HG02852 (cell line): Measurements from ENCODE around the gene OLA1.
A peak's percentile ranks its signal among the peaks of the same experiment; 100 is the strongest.

Experiments used
- ATAC-seq: cut with Tn5 transposase; IDR thresholded peaks from one replicate; pipeline ENCODE4 v1.9.1; 2021; ENCODE audit warnings: mild to moderate bottlenecking, moderate library complexity; ENCODE audit not compliant: unreplicated experiment

The OLA1 gene

DNA sequence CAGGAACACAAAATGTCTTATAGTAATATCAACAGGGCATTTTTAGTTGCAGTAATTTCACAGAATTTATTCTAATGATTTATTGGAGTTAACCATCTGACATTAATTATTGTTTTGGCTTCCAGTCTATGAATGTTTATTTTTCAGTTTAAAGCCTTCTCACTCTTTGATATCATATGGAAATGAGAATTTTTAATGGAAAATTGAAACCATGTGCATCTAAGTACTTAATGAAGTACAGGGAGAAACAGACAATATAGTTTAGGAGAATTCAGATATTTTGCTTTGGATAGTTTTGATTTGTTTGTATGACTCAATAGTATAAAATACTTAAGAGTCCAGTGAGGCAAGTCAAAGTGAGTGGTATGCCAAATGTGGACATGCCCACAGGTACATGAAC is 126.1 kb downstream of the OLA1 start:
- no peak for ATAC-seq

- ATAC-seq: no peak
Observed at GRCh38 chr2:174121612-174122011, 126.7 kb downstream of the OLA1 start.

DNA sequence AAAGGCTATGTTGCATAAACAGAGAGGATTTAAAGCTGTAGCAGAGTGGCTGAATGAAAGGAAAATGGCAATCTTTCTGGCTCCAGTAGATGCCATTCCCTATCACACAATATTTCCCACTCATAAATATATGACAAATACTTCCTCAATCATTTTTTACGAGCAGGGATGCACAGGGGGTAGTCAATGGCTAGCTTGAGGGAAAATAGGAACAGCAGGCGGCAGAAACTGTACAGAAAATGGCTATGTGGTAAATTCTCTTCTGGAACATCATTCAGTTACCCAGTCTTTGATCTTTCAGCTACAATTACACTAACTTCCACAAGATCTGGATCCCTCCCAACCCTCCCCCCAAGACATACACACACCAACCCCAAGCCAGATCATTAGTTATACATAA is 127.2 kb downstream of the OLA1 start:
- no peak for ATAC-seq

GRCh38 chr2:174120346-174120745 is 128.0 kb downstream of the OLA1 start:
- no peak for ATAC-seq

GRCh38 chr2:174117951-174118930 is 130.1 kb downstream of the OLA1 start:
- ATAC-seq: no peak

GRCh38 chr2:174112073-174112472 is 136.3 kb downstream of the OLA1 start:
- no peak for ATAC-seq

GRCh38 chr2:174108579-174108978 is 139.8 kb downstream of the OLA1 start:
- ATAC-seq: no peak

- no peak for ATAC-seq
Observed at GRCh38 chr2:174106736-174107135, 141.6 kb downstream of the OLA1 start.

GRCh38 chr2:174094542-174094941 is 153.8 kb downstream of the OLA1 start:
- no peak for ATAC-seq

DNA sequence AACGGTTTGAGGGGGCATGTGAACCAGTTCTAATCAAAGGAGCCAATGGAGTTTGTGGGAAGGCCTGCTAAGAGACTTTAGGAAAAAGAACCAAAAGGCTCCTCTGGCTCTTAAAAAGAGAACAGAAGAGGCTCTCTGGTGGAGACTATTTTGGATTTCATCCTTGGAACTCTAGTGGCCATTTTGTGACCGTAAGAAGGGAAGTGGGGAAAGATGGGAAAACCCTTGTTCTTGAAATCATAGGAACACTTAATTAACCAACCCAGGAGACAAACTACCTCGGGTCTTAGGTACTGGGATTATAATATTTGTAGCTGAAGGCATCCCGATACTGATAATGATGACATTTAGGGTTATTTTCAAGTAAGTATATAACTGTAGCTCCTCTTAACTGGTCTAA is 157.9 kb downstream of the OLA1 start:
- ATAC-seq: no peak

- ATAC-seq: no peak
Observed at GRCh38 chr2:174088706-174089460, 159.4 kb downstream of the OLA1 start.

- ATAC-seq: peak; percentile 65
Observed at GRCh38 chr2:174086708-174087107, 161.6 kb downstream of the OLA1 start.

DNA sequence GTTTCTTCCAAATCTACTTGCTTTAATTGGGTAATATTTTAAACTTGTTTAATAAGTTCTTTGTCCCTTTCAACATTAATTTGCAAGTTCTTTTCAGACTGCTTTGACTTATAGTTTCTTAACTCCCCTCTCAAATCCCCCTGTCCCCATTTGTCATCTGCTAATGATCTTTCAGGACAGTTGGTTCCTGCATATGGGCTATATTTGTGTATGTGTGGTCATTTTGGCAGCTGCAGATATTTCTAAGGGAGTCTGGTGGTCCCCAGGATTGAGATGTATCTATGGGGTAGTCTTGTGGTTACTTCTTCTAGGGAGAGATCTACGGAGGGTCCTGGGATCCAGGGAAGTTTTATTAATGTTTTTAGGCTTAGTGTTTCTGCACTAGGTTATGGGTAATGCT is 162.6 kb downstream of the OLA1 start:
- no peak for ATAC-seq

DNA sequence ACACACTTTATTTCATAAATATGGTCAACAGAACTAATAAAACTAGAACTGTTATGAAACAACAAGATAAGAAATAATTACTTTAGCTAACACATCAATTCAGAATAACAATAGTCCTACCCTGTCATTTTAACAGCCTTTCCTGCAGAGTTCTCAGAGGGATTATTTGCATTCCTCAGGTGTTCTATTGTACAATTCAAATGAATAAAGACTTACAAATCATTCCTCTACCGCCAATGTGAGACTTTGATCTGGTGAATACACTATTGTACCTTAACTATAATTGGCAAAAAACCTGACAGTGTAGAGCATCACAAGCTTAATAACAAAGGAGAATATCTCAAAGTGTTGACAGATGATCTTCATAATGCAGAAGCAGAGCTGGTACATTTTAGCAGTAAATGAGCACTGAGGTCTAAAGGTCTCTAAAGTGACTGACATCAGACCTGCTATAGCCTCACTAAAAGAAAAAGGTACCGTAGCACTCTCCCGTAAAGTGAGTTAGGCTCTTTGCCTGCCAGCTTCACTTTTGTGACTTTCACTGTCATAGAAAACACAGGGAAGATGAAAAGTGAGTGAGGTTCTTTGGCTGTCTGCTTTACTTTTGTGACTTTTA is 164.4 kb downstream of the OLA1 start:
- no peak for ATAC-seq

DNA sequence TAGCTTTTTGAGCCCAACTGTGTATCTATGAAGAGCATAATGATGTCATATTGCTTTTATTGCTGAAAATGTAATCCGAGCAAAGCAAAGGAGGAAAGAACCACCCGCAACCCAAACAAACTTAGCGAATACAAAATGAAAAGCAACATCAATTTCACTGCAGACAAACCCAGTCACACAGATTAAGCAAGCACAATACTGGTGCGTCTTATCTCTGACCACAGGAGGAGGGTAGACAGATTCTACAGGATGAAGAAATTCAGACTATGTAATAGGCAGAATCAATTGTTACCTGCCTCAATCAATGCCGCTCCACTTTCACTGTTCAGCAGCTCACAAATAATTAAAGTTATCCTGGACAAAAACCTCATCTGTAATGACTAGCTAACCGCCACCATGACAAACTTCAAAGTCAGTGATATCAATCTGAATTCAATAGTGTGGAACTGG is 167.6 kb downstream of the OLA1 start:
- no peak for ATAC-seq

DNA sequence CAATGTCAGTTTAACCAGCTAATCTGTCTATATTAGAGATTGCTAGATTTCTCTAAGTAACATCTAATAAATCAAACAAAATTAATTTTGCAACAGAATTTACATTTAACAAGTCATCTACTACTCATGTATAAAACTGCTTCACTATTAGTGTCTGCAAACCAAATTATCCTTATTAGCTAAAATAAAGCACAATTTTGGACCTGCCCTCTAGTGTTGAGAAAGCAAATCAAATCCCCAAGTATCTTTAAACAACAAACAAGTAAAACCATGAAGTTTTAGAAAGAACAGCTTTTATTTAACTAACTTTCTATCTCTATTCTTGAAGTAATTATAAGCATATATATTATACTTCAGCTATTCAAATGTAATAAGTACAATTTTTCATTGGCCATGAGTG is 170.1 kb downstream of the OLA1 start:
- no peak for ATAC-seq

DNA sequence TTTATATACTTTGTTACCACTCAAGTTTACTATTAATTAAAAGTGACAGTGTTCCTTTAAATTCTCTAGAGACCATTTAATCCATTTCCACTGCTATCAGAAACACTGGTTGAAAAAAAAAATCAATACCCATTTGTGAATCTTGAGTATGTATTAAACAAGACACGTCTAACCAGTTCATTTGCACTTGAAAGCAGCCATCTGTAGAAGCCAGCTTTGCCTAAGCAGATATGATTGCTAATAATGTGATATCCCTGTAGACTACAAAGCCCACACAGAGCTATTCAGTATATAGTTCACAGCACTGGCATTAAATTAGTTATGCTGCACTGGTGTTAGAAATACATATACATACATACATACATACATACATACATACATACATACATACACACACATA is 171.4 kb downstream of the OLA1 start:
- ATAC-seq: no peak

- ATAC-seq: no peak
Observed at GRCh38 chr2:174076040-174076439, 172.3 kb downstream of the OLA1 start.

DNA sequence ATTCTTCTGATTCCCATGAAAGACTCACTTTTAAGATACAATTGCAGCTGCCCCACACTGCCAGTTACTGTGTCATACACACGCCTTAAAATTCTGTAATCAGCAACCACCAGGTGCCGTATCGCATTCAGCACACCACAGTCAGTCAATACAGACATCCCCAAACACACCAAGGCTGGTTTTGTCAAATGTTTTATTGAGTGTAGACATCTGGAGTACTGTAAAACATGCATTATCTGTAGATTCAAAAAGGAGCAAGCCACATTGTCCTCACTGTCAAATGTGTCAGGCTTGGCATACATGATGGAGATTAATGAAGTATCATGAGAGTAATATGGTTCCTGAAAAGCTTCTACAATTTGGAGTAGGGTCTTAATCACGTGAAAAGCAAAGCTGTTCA is 173.5 kb downstream of the OLA1 start:
- no peak for ATAC-seq

GRCh38 chr2:174072857-174073256 is 175.5 kb downstream of the OLA1 start:
- no peak for ATAC-seq

DNA sequence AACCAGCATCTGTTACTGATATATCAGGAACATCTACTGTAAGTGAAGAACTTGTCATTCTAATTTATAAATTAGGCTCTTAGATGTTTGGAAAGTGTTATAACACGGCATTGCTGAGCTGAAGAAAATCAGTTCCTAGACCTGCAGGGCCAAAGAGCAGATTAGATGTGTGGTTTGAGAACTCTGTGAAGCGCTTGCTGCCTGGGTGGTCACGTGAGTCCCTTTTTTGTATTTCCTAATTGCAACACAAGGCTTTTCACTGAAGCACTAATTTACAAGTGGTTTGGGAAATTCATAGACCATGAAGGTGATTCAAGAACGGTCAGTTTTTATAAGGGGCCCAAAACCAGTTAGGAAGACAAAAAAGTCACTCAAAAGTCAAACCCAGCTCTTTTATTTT is 176.3 kb downstream of the OLA1 start:
- ATAC-seq: no peak

DNA sequence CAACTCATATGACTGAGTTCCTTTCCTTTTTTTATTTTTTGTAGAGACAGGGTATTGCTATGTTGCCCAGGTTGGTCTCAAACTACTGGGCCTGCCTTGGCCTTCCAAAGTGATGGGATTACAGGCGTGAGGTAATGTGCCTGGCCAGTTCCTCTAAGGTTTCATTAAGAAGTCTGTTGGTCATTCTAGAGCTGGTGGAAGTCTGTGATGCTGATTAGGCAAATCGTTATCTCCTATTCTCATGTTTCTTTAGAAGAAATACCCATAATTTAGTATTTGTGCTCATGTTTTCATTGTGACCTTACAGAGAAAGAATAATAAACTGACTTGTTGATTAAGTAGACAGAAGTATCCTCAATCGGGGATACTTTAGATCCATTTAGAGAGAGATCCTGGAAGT is 177.0 kb downstream of the OLA1 start:
- ATAC-seq: no peak
